Esophagus squamous epithelium (tissue), 4 donors: ENCODE measurements around the gene UBXN7.

ENCODE experiments used
- CTCF ChIP-seq, 6 experiments: fragments of 450-650 bp in 4 of 6; fragments of 200-600 bp in 2 of 6; sonication (generic) in 2 of 6; IDR thresholded peaks; one replicate each; pipeline ENCODE4 v1.5.1; 2016 to 2019; ENCODE audit warnings: antibody characterized with exemption in 6 of 6, mild to moderate bottlenecking in 4 of 6, moderate library complexity in 4 of 6
- POLR2A ChIP-seq, 4 donors: fragments of 450-650 bp; IDR thresholded peaks; one replicate each; pipeline ENCODE4 v1.6.1; 2017; ENCODE audit warnings: antibody characterized with exemption in 4 of 4, mild to moderate bottlenecking in 4 of 4, moderate library complexity in 3 of 4

GRCh38 chr3:196428041-196428440, 4.2 kb downstream of the UBXN7 start:
- TF ChIP-seq CTCF (IDR thresholded peaks at IDR 0.05) (no peak), POLR2A (IDR thresholded peaks at IDR 0.05) (no peak)
